Frontal cortex (tissue), 4 donors: ENCODE data around the gene CCDC39. TPM values are rescaled to one million over a fixed set of nuclear protein-coding genes. Genes with fewer than 3 reads are reported as not detected.

Source experiments
- DNase-seq, 2 donors: peaks; one replicate each; pipeline ENCODE4 v3.0.0; 2012; ENCODE audit warnings: low spot score in 2 of 2
- FAIRE-seq: peaks from 2 replicates; lab custom pipeline; 2012; peaks lifted over from hg19 to GRCh38; lab: Jason Lieb, UNC
- total RNA-seq: library from RNA; depleted of rRNA; stranded (reverse); fragments of >200 nt; gene quantifications from one replicate; pipeline ENCODE4 v1.2.3, GENCODE V29; 2014
- donor health status: control.
- donor health status: control.
- donor health status: control.

The CCDC39 gene
- 0.82 TPM for total RNA-seq

- DNase-seq (peak; percentile 16 to 54), FAIRE-seq (no peak)
Measured at GRCh38 chr3:180679178-180680096, at the start of gene CCDC39. Gene CCDC39 (minus strand): TSS chr3:180679489. CDS start chr3:180679380, 109 bp downstream.

- no peak for FAIRE-seq
- DNase-seq = no peak
Measured at GRCh38 chr3:180720012-180720411, 40.7 kb upstream of the CCDC39 start.

GRCh38 chr3:180707896-180708295, 28.6 kb upstream of the CCDC39 start:
- FAIRE-seq = no peak

DNA sequence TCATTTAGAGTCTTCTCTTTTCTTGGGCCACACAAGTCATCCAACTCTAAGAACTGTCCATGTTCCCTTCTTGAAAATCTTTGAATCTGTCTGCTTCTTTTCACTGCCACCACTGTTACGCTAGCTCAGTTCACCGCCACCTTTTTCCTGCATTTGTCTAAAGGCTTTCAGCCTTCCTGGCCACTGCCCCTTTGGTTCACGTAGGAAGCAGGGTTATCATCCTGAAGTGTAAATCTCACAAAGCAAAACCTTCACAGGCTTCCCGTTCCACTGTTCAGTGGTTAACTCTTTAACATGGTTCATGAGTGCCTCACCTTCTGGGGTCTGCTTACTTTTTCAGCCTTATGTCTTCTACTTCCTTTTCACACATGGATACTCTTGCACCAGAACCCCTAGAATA, 26.3 kb upstream of the CCDC39 start:
- no peak for DNase-seq
- no peak for FAIRE-seq

More at GRCh38 chr3:180707896-180708295, 28.6 kb upstream of the CCDC39 start:
- no peak for DNase-seq

DNA sequence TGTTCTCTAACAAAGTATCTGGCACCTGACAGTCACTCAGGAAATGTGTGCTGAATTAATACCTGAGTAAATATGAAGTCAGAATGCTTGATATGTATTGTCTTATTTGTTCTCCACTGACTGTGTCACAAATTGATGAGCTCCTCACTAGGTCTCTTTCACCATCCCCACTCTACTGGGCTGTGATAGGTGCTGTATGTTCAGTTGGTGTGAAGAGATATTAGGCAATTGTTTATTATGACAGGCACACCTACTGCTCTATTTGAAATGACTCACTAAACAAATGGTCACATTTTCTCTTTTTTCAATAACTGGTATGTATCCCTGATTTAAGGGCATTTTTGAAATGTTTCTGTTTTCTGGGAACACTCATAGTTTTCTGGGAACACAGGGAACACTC, 25.2 kb upstream of the CCDC39 start:
- FAIRE-seq (no peak), DNase-seq (no peak)

GRCh38 chr3:180700941-180701340, 21.7 kb upstream of the CCDC39 start:
- DNase-seq (no peak), FAIRE-seq (no peak)

GRCh38 chr3:180698760-180699270, 19.5 kb upstream of the CCDC39 start:
- FAIRE-seq (no peak), DNase-seq (no peak)

DNA sequence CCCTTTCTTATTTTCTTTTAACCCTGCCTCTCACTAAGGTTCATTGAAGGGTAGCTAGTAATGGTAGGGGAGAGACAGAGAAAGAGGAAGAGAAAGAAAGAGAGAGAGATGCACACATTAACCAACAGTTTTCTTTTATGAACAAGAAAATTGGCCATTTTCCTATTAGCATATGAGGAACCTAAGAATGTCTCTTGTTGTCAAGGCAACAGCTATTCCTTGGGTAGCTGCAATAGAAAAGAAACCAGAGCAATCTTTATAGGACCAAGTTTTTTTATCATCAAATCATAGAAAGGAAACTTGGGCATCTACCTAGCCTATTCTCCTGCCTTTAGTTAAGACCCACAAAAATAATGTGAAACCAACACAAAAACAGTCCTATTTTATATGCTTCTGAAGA, 15.0 kb upstream of the CCDC39 start:
- DNase-seq (no peak), FAIRE-seq (no peak)

- DNase-seq (no peak), FAIRE-seq (no peak)
Measured at GRCh38 chr3:180693656-180694055, 14.4 kb upstream of the CCDC39 start.

GRCh38 chr3:180690061-180690460, 10.8 kb upstream of the CCDC39 start:
- DNase-seq (no peak), FAIRE-seq (peak; percentile 80)

GRCh38 chr3:180684807-180685206, 5.5 kb upstream of the CCDC39 start:
- FAIRE-seq (no peak), DNase-seq (no peak)

DNA sequence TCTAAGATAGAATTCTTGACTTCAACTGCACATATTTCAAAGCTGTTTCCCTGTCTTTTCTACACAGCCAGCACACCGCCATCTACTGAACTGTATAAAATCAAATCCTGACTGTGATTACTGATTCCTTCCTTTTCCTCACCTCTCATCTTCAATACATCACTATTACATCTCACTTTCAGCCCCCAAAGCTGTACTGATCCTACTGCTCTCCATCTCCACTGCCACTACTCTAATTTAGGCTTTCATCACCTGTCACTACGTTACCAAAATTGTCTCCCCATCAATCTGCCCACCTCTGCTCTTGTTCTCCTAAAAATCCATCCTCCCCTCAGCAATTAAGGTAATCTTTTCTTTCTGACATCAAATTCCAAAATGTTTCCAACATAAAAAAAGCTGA, 4.5 kb upstream of the CCDC39 start:
- DNase-seq (no peak), FAIRE-seq (no peak)

DNA sequence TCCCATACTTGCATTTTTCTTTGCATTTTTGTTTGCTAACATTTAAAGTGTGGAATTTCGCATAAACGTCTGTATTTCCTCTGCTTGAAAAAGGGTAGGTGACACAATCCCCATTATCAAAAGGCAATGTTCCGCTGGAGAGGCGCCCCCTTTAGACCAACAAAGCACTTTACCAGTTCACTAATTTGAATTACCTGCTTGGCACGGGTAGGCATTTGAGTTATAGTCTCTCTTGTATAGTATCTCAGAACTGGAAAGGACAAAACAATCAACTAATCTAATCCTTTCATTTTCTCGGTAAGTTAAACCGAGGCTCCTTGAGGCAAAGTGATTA, 775 bp upstream of the CCDC39 start:
- no peak for DNase-seq
- FAIRE-seq = no peak

DNA sequence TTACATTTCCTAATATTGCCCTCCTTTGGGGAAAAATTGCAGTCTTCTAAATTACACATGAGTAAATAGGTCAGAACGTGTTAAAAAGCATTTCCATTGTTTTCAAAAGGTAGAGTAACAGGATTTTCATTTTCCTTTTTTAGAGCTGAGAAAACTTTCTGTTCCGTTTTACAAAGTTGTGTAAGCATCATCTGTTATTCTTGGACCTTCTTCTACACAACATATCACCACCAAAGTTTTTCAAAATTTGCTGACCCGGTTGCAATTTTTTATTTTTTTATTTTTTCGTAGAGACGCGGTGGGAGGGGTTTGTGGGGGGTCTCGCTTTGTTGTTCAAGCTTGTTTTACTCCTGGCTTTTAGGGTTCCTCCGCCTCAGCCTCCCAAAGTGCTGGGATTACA, 1.1 kb downstream of the CCDC39 start:
- DNase-seq = no peak

GRCh38 chr3:180661444-180661843, 17.8 kb downstream of the CCDC39 start:
- DNase-seq (no peak), FAIRE-seq (peak; percentile 63)

More for the DNA sequence above, 1.1 kb downstream of the CCDC39 start:
- FAIRE-seq = no peak

- DNase-seq = no peak
- FAIRE-seq = no peak
Measured at GRCh38 chr3:180657094-180657493, 22.2 kb downstream of the CCDC39 start.

GRCh38 chr3:180656406-180656805, 22.9 kb downstream of the CCDC39 start:
- DNase-seq (no peak), FAIRE-seq (no peak)

DNA sequence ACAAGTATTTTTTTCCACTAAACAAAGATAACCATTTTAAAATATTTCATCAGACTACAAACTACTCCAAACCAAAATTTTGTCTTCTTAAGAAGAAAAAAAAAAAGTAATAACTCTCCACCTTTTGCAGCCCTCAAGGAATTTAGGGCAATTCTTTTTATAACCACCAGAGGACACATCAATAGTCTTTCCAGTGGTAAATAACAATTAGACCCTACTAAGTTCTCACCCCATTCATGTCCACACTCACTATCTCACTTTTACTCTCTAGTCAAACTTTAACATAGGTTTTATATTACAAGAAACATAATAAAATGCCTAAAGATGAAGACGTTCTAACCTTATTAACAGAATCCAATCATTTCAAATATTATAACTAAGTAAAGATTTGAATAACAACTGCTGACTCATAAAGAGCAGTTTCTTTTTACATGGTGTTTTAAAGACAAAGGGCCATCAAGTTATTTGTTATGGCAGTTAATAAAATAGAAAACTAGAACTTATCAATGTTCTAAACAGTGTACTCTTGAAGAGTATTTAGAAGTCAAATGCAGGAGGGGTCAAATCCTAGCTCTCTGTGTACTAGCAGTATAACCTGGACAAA, 33.0 kb downstream of the CCDC39 start:
- no peak for DNase-seq
- FAIRE-seq = no peak

DNA sequence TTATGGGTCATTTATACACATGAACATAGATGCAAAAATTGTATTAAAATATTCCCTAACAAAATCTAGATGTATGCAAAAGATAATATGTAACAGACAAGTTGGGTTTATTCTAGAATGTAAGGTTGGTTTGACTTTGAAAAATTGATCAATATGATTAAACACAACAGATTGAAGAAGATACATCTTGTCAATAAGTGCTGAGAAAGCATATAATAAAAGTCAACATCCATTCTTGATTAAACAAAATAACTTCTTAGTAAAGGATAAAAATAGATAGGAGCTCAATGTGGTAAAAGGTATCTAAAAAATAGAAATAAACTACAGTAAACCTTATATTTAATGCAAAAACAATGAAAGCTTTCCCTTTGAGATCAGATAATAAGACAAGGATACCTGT, 38.3 kb downstream of the CCDC39 start:
- DNase-seq = no peak
- no peak for FAIRE-seq

DNA sequence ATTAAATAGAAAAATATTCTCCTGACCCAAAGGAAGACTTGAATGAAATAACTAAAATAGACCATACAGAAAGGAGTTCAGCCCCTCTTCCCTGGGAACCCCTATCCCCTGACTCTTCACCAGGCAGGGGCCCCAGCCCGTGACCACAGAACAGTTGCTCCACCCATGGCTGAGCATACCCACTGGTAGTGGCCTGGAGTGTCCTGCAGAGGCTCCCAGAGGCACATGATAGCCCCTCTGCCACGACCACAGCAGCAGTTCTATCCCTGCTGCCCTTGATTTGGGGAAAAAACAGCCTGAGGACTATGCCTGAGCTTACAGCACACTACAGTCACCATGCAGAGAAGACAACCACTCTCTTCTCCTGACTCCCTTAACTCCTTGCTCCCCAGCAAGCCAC, 45.6 kb downstream of the CCDC39 start:
- DNase-seq = no peak
- FAIRE-seq = no peak

- FAIRE-seq = no peak
- no peak for DNase-seq
Measured at GRCh38 chr3:180631317-180631716, 48.0 kb downstream of the CCDC39 start.
